HepG2 (cell line): Measurements from ENCODE around the gene AHSP. TPM values are rescaled to one million over a fixed set of nuclear protein-coding genes. Genes with fewer than 3 reads are reported as not detected.
A peak's percentile ranks its signal among the peaks of the same experiment; 100 is the strongest.

Source experiments
- DPF2 ChIP-seq: sonication (generic); formaldehyde crosslinking; IDR thresholded peaks from 2 replicates; pipeline ENCODE4 v1.4.0; 2020; ENCODE audit warnings: mild to moderate bottlenecking, low read depth, missing genetic modification reagents, borderline replicate concordance
- EZH2 ChIP-seq: conservative IDR thresholded peaks from 2 replicates; pipeline ENCODE4 v1.6.1; 2012; ENCODE audit warnings: mild to moderate bottlenecking, low read depth, low read length, moderate library complexity
- GRHL1 ChIP-seq: sonication (generic); formaldehyde crosslinking; conservative IDR thresholded peaks from 2 replicates; pipeline ENCODE4 v1.8.0; 2022; ENCODE audit warnings: missing genetic modification reagents
- HCFC1 ChIP-seq: fragments of 150-350 bp; IDR thresholded peaks from 2 replicates; pipeline ENCODE4 v1.6.1; 2014; ENCODE audit warnings: low read depth, low read length
- MEF2D ChIP-seq: sonication (generic); formaldehyde crosslinking; IDR thresholded peaks from 2 replicates; pipeline ENCODE4 v1.5.1; 2020; ENCODE audit warnings: mild to moderate bottlenecking, missing genetic modification reagents
- MXD1 ChIP-seq: sonication (generic); formaldehyde crosslinking; IDR thresholded peaks from 2 replicates; pipeline ENCODE4 v1.4.0; 2020; ENCODE audit warnings: mild to moderate bottlenecking, missing genetic modification reagents
- NBN ChIP-seq: fragments of 450-650 bp; conservative IDR thresholded peaks from 2 replicates; pipeline ENCODE4 v1.6.1; 2017
- NCOA1 ChIP-seq: sonication (generic); formaldehyde crosslinking; IDR thresholded peaks from 2 replicates; pipeline ENCODE4 v1.9.0; 2021; ENCODE audit warnings: missing genetic modification reagents
- NPAS2 ChIP-seq: sonication (generic); formaldehyde crosslinking; IDR thresholded peaks from 2 replicates; pipeline ENCODE4 v1.8.0; 2022; ENCODE audit warnings: mild to moderate bottlenecking, missing genetic modification reagents, borderline replicate concordance
- NR1H2 ChIP-seq: sonication (generic); formaldehyde crosslinking; IDR thresholded peaks from 2 replicates; pipeline ENCODE4 v1.8.1; 2022; ENCODE audit warnings: low read depth, missing genetic modification reagents, borderline replicate concordance
- PCBP2 ChIP-seq: fragments of 200-400 bp; formaldehyde crosslinking; optimal IDR thresholded peaks from 2 replicates; pipeline ENCODE3; 2018; ENCODE audit warnings: low read length, low read depth; ENCODE audit not compliant: poor library complexity, severe bottlenecking
- SATB2 ChIP-seq: sonication (generic); formaldehyde crosslinking; IDR thresholded peaks from 2 replicates; pipeline ENCODE4 v1.5.0; 2020; ENCODE audit warnings: missing genetic modification reagents
- SIX1 ChIP-seq: sonication (generic); formaldehyde crosslinking; IDR thresholded peaks from 2 replicates; pipeline ENCODE4 v1.4.0; 2020; ENCODE audit warnings: missing genetic modification reagents, borderline replicate concordance
- SMAD3 ChIP-seq: sonication (generic); formaldehyde crosslinking; IDR thresholded peaks from 2 replicates; pipeline ENCODE4 v1.4.0; 2020; ENCODE audit warnings: missing genetic modification reagents
- STAG1 ChIP-seq: sonication (generic); formaldehyde crosslinking; IDR thresholded peaks from 2 replicates; pipeline ENCODE4 v1.4.0; 2020; ENCODE audit warnings: missing genetic modification reagents
- ZBTB7A ChIP-seq: sonication (generic); formaldehyde crosslinking; IDR thresholded peaks from 2 replicates; pipeline ENCODE4 v1.8.0; 2022; ENCODE audit warnings: mild to moderate bottlenecking, missing genetic modification reagents
- ZFP1 ChIP-seq: IDR thresholded peaks from 2 replicates; pipeline ENCODE4 v1.6.1; 2016
- ZNF713 ChIP-seq: sonication (generic); formaldehyde crosslinking; IDR thresholded peaks from 2 replicates; pipeline ENCODE4 v1.4.0; 2020; ENCODE audit warnings: mild to moderate bottlenecking, missing genetic modification reagents
- ZNF780A ChIP-seq: sonication (generic); formaldehyde crosslinking; IDR thresholded peaks from 2 replicates; pipeline ENCODE4 v1.8.0; 2022; ENCODE audit warnings: mild to moderate bottlenecking, missing genetic modification reagents, moderate library complexity
- ZNF879 ChIP-seq: sonication (generic); formaldehyde crosslinking; IDR thresholded peaks from 2 replicates; pipeline ENCODE4 v1.8.1; 2023; ENCODE audit warnings: missing genetic modification reagents
- polyA plus RNA-seq, 8 experiments: library from polyadenylated mRNA; depleted of rRNA in 3 of 8; stranded (reverse) in 7 of 8; unstranded in 1 of 8; fragments of >200 nt; fragmentation: Illumina TruSeq in 4 of 8; extraction: Trizol in 4 of 8; gene quantifications; 2 replicates each; pipeline versions ENCODE4 v1.2.1 to v1.2.3, GENCODE V29; 2011 to 2016; ENCODE audit warnings: low read depth in 4 of 8, missing spikeins in 1 of 8, mixed read lengths in 1 of 8; ENCODE audit not compliant: insufficient read depth in 1 of 8
- total RNA-seq, 5 experiments: library from RNA; depleted of rRNA; stranded (reverse); fragments of >200 nt; fragmentation: Illumina TruSeq; extraction: Trizol; gene quantifications; 2 replicates each; pipeline ENCODE4 v1.2.3, GENCODE V29; 2016; ENCODE audit warnings: low read depth in 1 of 5
- TF ChIP-seq, protein P1 (sequence below): sonication (generic); formaldehyde crosslinking; IDR thresholded peaks from 2 replicates; pipeline ENCODE4 v1.4.0; 2020; ENCODE audit warnings: missing genetic modification reagents
- TF ChIP-seq, protein P2 (sequence below): sonication (generic); formaldehyde crosslinking; IDR thresholded peaks from 2 replicates; pipeline ENCODE4 v1.4.0; 2020; ENCODE audit warnings: mild to moderate bottlenecking, low read depth, missing genetic modification reagents

AHSP gene
- total and polyA plus RNA-seq, 2 of the 13 experiments (the other 11 are each of a cell fraction or from before 2014, with no cell fraction given): not detected

DNA sequence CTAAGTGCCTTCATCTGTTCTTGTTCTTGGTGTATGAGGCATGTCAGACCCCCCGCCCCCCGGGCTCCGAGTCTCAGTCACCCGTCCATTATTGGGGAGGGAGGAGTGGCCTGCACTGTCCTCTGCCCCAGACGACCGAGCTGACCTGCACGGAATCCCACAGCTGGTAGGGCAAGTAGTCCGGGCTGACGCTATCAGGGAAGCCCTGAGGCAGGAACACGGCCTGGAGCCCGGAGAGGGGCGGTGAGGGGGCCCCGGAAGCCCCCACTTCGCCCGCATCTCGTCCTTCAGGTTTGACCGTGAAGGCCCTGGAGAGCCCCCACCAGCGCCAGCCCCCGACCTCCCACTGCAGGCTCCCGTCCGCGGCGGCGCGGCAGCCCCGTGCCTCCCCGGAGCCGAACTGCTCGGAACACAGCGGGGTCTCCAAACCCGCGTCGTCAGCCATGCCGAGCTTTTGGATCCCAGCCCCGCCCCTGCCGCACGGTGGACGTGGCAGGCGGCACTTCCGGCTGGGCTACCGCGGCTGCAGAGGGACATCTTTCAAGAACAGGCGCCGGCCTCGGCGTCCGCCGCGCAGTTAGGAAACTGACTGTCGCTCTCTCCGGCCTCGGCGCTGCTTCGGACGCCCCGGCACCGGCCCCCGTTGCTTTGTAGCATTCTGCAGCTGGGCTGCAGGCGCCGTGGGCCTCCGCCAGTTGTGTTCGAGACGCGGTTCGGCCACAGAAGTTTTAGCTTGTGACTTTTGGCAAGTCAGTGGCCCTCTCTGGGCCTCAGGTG lies 19.6 kb upstream of the AHSP start, which contains the start of gene RUSF1 (continued):
- TF ChIP-seq GRHL1 (CRISPR knock-in tag) (no peak), EZH2 (no peak), SMAD3 (CRISPR knock-in tag) (peak; percentile 96), MEF2D (CRISPR knock-in tag) (peak; percentile 89), NR1H2 (CRISPR knock-in tag) (no peak), PCBP2 (no peak), NPAS2 (CRISPR knock-in tag) (no peak), ZNF713 (CRISPR knock-in tag) (peak; percentile 98), NBN (no peak), ZNF879 (CRISPR knock-in tag) (no peak), ZNF780A (CRISPR knock-in tag) (peak; percentile 88), ZBTB7A (CRISPR knock-in tag) (no peak), DPF2 (CRISPR knock-in tag) (no peak), MXD1 (CRISPR knock-in tag) (peak; percentile 92), ZFP1 (CRISPR knock-in tag) (peak; percentile 85; the same call in 1 of the 2 replicates), HCFC1 (peak; percentile 70), STAG1 (CRISPR knock-in tag) (peak; percentile 28; the same call in 1 of the 2 replicates), SIX1 (CRISPR knock-in tag) (peak; percentile 16; the same call in 1 of the 2 replicates), NCOA1 (no peak), SATB2 (CRISPR knock-in tag) (peak; percentile 83)
- TF ChIP-seq, protein P1, sequence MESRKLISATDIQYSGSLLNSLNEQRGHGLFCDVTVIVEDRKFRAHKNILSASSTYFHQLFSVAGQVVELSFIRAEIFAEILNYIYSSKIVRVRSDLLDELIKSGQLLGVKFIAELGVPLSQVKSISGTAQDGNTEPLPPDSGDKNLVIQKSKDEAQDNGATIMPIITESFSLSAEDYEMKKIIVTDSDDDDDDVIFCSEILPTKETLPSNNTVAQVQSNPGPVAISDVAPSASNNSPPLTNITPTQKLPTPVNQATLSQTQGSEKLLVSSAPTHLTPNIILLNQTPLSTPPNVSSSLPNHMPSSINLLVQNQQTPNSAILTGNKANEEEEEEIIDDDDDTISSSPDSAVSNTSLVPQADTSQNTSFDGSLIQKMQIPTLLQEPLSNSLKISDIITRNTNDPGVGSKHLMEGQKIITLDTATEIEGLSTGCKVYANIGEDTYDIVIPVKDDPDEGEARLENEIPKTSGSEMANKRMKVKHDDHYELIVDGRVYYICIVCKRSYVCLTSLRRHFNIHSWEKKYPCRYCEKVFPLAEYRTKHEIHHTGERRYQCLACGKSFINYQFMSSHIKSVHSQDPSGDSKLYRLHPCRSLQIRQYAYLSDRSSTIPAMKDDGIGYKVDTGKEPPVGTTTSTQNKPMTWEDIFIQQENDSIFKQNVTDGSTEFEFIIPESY (CRISPR knock-in tag): no peak
- TF ChIP-seq, protein P2, sequence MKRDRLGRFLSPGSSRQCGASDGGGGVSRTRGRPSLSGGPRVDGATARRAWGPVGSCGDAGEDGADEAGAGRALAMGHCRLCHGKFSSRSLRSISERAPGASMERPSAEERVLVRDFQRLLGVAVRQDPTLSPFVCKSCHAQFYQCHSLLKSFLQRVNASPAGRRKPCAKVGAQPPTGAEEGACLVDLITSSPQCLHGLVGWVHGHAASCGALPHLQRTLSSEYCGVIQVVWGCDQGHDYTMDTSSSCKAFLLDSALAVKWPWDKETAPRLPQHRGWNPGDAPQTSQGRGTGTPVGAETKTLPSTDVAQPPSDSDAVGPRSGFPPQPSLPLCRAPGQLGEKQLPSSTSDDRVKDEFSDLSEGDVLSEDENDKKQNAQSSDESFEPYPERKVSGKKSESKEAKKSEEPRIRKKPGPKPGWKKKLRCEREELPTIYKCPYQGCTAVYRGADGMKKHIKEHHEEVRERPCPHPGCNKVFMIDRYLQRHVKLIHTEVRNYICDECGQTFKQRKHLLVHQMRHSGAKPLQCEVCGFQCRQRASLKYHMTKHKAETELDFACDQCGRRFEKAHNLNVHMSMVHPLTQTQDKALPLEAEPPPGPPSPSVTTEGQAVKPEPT (CRISPR knock-in tag): no peak
